Gastroesophageal sphincter (tissue), 3 donors: ENCODE measurements around the gene KCNJ9.

Experiments used
- EP300 ChIP-seq: sonication (generic); formaldehyde crosslinking; IDR thresholded peaks from one replicate; pipeline ENCODE4 v1.6.1; 2017; ENCODE audit warnings: antibody characterized with exemption, mild to moderate bottlenecking
- POLR2A ChIP-seq, 2 donors: fragments of 450-650 bp; IDR thresholded peaks; one replicate each; pipeline ENCODE4 v1.6.1; 2017; ENCODE audit warnings: antibody characterized with exemption in 2 of 2, mild to moderate bottlenecking in 2 of 2, moderate library complexity in 1 of 2
- POLR2AphosphoS5 ChIP-seq: sonication (generic); formaldehyde crosslinking; IDR thresholded peaks from one replicate; pipeline ENCODE4 v1.6.1; 2017; ENCODE audit warnings: antibody characterized with exemption
- TF ChIP-seq, protein P1 (sequence below), 4 experiments: fragments of 200-600 bp in 2 of 4; fragments of 450-650 bp in 2 of 4; sonication (generic) in 1 of 4; IDR thresholded peaks; one replicate each; pipeline ENCODE4 v1.5.1; 2017 to 2019; ENCODE audit warnings: antibody characterized with exemption in 4 of 4, mild to moderate bottlenecking in 2 of 4, moderate library complexity in 2 of 4

DNA sequence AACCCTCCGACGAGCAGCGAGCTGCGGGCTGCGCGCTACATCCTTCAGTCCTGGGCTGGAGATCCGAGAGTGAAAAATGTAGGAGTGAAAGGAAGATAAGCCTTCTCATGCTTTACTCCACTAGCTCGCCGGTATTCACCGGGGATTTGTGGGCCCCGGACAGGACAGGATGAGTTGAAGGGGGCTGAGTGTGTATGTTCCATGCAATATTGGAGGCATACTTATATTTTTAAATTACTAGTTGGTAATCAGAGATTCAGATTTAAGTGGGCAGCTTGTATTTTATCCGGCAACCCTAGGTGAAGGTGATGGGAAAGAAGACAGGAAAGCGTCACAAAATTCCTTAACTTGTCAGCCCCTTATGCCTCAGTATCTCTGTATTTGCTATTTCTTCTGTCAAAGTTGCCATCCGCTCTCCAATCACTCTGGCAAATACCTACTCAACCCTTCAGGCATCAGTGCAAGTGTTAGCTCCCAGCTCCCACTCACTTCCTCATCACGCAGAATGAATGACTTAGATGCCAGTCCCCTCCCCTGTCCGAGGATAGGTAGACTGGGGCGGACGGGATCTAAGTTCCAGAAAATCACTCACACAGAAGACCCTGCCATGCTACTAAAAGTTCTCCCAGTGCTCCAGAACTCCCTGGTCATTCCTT is 49.0 kb upstream of the KCNJ9 start:
- TF ChIP-seq POLR2A (IDR thresholded peaks at IDR 0.05) (no peak), POLR2AphosphoS5 (no peak), EP300 (no peak)
- TF ChIP-seq, protein P1, sequence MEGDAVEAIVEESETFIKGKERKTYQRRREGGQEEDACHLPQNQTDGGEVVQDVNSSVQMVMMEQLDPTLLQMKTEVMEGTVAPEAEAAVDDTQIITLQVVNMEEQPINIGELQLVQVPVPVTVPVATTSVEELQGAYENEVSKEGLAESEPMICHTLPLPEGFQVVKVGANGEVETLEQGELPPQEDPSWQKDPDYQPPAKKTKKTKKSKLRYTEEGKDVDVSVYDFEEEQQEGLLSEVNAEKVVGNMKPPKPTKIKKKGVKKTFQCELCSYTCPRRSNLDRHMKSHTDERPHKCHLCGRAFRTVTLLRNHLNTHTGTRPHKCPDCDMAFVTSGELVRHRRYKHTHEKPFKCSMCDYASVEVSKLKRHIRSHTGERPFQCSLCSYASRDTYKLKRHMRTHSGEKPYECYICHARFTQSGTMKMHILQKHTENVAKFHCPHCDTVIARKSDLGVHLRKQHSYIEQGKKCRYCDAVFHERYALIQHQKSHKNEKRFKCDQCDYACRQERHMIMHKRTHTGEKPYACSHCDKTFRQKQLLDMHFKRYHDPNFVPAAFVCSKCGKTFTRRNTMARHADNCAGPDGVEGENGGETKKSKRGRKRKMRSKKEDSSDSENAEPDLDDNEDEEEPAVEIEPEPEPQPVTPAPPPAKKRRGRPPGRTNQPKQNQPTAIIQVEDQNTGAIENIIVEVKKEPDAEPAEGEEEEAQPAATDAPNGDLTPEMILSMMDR (IDR thresholded peaks at IDR 0.05) = no peak
